HepG2 (cell line): ENCODE results near the gene NUDT13. TPM values are rescaled to one million over a fixed set of nuclear protein-coding genes. Genes with fewer than 3 reads are reported as not detected.
A peak's percentile ranks its signal among the peaks of the same experiment; 100 is the strongest.

Experiments used
- FOXP4 ChIP-seq: sonication (generic); formaldehyde crosslinking; IDR thresholded peaks from 2 replicates; pipeline ENCODE4 v1.4.0; 2020; ENCODE audit warnings: missing genetic modification reagents
- GFI1 ChIP-seq: sonication (generic); formaldehyde crosslinking; IDR thresholded peaks from 2 replicates; pipeline ENCODE4 v1.5.0; 2020; ENCODE audit warnings: missing genetic modification reagents, mild to moderate bottlenecking, borderline replicate concordance
- NCOA2 ChIP-seq: sonication (generic); formaldehyde crosslinking; IDR thresholded peaks from 2 replicates; pipeline ENCODE4 v1.8.0; 2022; ENCODE audit warnings: inconsistent platforms
- TCF12 ChIP-seq, 2 experiments: fragments of 450-650 bp in 1 of 2; sonication (generic) in 1 of 2; formaldehyde crosslinking in 1 of 2; IDR thresholded peaks; 2 replicates each; pipeline versions ENCODE4 v1.6.1 to v1.8.0; 2017 to 2022; ENCODE audit warnings: antibody characterized with exemption in 1 of 2, mild to moderate bottlenecking in 1 of 2, missing genetic modification reagents in 1 of 2, moderate library complexity in 1 of 2
- ZNF704 ChIP-seq: sonication (generic); formaldehyde crosslinking; IDR thresholded peaks from 2 replicates; pipeline ENCODE4 v1.8.1; 2023; ENCODE audit warnings: mild to moderate bottlenecking, inconsistent platforms, moderate library complexity, missing genetic modification reagents, borderline replicate concordance
- polyA plus RNA-seq, 8 experiments: library from polyadenylated mRNA; depleted of rRNA in 3 of 8; stranded (reverse) in 7 of 8; unstranded in 1 of 8; fragments of >200 nt; fragmentation: Illumina TruSeq in 4 of 8; extraction: Trizol in 4 of 8; gene quantifications; 2 replicates each; pipeline versions ENCODE4 v1.2.1 to v1.2.3, GENCODE V29; 2011 to 2016; ENCODE audit warnings: low read depth in 4 of 8, missing spikeins in 1 of 8, mixed read lengths in 1 of 8; ENCODE audit not compliant: insufficient read depth in 1 of 8
- total RNA-seq, 5 experiments: library from RNA; depleted of rRNA; stranded (reverse); fragments of >200 nt; fragmentation: Illumina TruSeq; extraction: Trizol; gene quantifications; 2 replicates each; pipeline ENCODE4 v1.2.3, GENCODE V29; 2016; ENCODE audit warnings: low read depth in 1 of 5
- TF ChIP-seq, protein P1 (sequence below): sonication (generic); formaldehyde crosslinking; IDR thresholded peaks from 2 replicates; pipeline ENCODE4 v1.9.0; 2021; ENCODE audit warnings: missing genetic modification reagents, borderline replicate concordance
- TF ChIP-seq, protein P2 (sequence below): sonication (generic); formaldehyde crosslinking; IDR thresholded peaks from 2 replicates; pipeline ENCODE4 v1.5.0; 2020; ENCODE audit warnings: missing genetic modification reagents, mild to moderate bottlenecking, borderline replicate concordance

The NUDT13 gene
- total and polyA plus RNA-seq, 2 of the 13 experiments (the other 11 are each of a cell fraction or from before 2014, with no cell fraction given) = 4.2 to 6.5 TPM

DNA sequence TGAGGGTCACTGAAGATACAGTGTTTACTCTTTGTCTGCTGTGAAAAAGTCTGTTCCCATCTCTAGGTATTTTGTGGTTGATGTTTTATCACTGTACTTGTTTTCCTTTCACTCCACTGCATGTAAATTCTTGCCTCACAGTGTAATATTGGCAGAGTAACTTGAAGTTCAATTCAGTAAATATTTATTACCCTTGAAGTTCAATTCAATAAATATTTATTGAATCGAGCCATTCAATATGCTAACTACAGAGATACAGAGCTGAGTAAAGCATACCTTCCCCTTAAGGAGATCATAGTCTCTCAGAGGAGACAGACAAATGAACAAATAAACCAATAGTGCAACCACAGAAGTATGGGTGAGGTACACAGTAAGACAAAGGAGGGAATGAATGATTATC is 9.2 kb downstream of the NUDT13 start (continued):
- TF ChIP-seq, protein P1, sequence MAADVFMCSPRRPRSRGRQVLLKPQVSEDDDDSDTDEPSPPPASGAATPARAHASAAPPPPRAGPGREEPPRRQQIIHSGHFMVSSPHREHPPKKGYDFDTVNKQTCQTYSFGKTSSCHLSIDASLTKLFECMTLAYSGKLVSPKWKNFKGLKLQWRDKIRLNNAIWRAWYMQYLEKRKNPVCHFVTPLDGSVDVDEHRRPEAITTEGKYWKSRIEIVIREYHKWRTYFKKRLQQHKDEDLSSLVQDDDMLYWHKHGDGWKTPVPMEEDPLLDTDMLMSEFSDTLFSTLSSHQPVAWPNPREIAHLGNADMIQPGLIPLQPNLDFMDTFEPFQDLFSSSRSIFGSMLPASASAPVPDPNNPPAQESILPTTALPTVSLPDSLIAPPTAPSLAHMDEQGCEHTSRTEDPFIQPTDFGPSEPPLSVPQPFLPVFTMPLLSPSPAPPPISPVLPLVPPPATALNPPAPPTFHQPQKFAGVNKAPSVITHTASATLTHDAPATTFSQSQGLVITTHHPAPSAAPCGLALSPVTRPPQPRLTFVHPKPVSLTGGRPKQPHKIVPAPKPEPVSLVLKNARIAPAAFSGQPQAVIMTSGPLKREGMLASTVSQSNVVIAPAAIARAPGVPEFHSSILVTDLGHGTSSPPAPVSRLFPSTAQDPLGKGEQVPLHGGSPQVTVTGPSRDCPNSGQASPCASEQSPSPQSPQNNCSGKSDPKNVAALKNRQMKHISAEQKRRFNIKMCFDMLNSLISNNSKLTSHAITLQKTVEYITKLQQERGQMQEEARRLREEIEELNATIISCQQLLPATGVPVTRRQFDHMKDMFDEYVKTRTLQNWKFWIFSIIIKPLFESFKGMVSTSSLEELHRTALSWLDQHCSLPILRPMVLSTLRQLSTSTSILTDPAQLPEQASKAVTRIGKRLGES (CRISPR knock-in tag) = no peak
- TF ChIP-seq, protein P2, sequence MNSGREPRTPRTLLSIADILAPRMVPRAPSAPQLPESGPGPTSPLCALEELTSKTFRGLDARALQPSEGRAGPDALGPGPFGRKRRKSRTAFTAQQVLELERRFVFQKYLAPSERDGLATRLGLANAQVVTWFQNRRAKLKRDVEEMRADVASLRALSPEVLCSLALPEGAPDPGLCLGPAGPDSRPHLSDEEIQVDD (CRISPR knock-in tag) = no peak
- TF ChIP-seq ZNF704 (CRISPR knock-in tag) = no peak
- TF ChIP-seq NCOA2 = peak; percentile 68; the same call in 1 of the 2 replicates
- TF ChIP-seq FOXP4 (CRISPR knock-in tag) = 0 out of 2 replicates have a peak, but pooled peaks have one; percentile 27
- TF ChIP-seq TCF12 (IDR thresholded peaks at IDR 0.05) = no peak
- peak; percentile 56; the same call in 1 of the 2 replicates for TF ChIP-seq TCF12 (CRISPR knock-in tag; IDR thresholded peaks at IDR 0.05)
- TF ChIP-seq GFI1 = peak; percentile 37; the same call in 1 of the 2 replicates
